Measurements from ENCODE around the gene ZNF462.

DNA sequence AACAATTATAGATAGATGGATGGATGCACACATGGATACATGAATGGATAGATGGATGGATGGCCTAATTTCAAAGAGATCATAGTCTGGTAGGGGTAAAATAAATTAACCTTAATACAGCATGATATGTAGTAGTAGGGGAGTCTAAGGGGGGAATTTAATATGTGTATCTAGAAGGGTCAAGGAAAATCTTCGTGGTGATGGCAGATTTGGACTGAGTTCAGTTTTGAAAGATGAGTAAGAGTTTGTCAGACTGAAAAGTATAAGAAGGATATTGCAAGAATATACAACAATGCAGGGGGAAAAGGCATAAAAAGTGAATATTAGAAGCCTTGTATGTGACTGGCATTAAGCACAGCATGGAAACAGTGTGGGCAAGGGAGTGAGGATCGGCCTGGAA, 98.7 kb downstream of the ZNF462 start:
- TF ChIP-seq, protein P1, sequence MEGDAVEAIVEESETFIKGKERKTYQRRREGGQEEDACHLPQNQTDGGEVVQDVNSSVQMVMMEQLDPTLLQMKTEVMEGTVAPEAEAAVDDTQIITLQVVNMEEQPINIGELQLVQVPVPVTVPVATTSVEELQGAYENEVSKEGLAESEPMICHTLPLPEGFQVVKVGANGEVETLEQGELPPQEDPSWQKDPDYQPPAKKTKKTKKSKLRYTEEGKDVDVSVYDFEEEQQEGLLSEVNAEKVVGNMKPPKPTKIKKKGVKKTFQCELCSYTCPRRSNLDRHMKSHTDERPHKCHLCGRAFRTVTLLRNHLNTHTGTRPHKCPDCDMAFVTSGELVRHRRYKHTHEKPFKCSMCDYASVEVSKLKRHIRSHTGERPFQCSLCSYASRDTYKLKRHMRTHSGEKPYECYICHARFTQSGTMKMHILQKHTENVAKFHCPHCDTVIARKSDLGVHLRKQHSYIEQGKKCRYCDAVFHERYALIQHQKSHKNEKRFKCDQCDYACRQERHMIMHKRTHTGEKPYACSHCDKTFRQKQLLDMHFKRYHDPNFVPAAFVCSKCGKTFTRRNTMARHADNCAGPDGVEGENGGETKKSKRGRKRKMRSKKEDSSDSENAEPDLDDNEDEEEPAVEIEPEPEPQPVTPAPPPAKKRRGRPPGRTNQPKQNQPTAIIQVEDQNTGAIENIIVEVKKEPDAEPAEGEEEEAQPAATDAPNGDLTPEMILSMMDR (IDR thresholded peaks at IDR 0.05) = no peak
- TF ChIP-seq BHLHE40 (IDR thresholded peaks at IDR 0.05; ENCODE audit: low read depth, low read length) = no peak
- no peak for TF ChIP-seq HDAC2 (IDR thresholded peaks at IDR 0.05)
- TF ChIP-seq EHMT2 (IDR thresholded peaks at IDR 0.05; ENCODE audit: low read depth) = no peak
- TF ChIP-seq TFCP2L1 (CRISPR knock-in tag; IDR thresholded peaks at IDR 0.05) = no peak
- TF ChIP-seq, protein P2, sequence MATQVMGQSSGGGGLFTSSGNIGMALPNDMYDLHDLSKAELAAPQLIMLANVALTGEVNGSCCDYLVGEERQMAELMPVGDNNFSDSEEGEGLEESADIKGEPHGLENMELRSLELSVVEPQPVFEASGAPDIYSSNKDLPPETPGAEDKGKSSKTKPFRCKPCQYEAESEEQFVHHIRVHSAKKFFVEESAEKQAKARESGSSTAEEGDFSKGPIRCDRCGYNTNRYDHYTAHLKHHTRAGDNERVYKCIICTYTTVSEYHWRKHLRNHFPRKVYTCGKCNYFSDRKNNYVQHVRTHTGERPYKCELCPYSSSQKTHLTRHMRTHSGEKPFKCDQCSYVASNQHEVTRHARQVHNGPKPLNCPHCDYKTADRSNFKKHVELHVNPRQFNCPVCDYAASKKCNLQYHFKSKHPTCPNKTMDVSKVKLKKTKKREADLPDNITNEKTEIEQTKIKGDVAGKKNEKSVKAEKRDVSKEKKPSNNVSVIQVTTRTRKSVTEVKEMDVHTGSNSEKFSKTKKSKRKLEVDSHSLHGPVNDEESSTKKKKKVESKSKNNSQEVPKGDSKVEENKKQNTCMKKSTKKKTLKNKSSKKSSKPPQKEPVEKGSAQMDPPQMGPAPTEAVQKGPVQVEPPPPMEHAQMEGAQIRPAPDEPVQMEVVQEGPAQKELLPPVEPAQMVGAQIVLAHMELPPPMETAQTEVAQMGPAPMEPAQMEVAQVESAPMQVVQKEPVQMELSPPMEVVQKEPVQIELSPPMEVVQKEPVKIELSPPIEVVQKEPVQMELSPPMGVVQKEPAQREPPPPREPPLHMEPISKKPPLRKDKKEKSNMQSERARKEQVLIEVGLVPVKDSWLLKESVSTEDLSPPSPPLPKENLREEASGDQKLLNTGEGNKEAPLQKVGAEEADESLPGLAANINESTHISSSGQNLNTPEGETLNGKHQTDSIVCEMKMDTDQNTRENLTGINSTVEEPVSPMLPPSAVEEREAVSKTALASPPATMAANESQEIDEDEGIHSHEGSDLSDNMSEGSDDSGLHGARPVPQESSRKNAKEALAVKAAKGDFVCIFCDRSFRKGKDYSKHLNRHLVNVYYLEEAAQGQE (IDR thresholded peaks at IDR 0.05) = no peak
- no peak for TF ChIP-seq RAD21 (conservative IDR thresholded peaks at IDR 0.05 in 1 of 2, IDR thresholded peaks at IDR 0.05 in 1 of 2)
- no peak for TF ChIP-seq POLR2A (IDR thresholded peaks at IDR 0.05; ENCODE audit: low read length)
- TF ChIP-seq FOSB (CRISPR knock-in tag; IDR thresholded peaks at IDR 0.05) = no peak
- TF ChIP-seq NPAS2 (CRISPR knock-in tag; IDR thresholded peaks at IDR 0.05; ENCODE audit: borderline replicate concordance) = no peak
- TF ChIP-seq, protein P3, sequence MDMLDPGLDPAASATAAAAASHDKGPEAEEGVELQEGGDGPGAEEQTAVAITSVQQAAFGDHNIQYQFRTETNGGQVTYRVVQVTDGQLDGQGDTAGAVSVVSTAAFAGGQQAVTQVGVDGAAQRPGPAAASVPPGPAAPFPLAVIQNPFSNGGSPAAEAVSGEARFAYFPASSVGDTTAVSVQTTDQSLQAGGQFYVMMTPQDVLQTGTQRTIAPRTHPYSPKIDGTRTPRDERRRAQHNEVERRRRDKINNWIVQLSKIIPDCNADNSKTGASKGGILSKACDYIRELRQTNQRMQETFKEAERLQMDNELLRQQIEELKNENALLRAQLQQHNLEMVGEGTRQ (IDR thresholded peaks at IDR 0.05) = no peak
- TF ChIP-seq SREBF2 (IDR thresholded peaks at IDR 0.05) = no peak
